Activated CD4-positive, alpha-beta T cell treated with anti-CD3 and anti-CD28 coated beads for 36 hours (primary cell): ENCODE results near the gene HPS3. TPM values are rescaled to one million over a fixed set of nuclear protein-coding genes. Genes with fewer than 3 reads are reported as not detected.
"Not testable (repeated sequence)": the region's sequence is repeated elsewhere in the genome, so short reads cannot be mapped to it uniquely, and the experiment has no call there.

Source experiments
- ATAC-seq: fragments of 200-7000 bp; cut with Tn5 transposase; one replicate; pipeline ENCODE4 v1.10.0; 2021; ENCODE audit warnings: mild to moderate bottlenecking, moderate library complexity
- CTCF ChIA-PET: fragments of 350-600 bp; sonication (Branson Sonifier 250); formaldehyde crosslinking; loops from one replicate; lab custom pipeline; 2021; ENCODE audit warnings: antibody characterized with exemption; lab: Charles Lee
- POLR2A ChIA-PET: fragments of 350-600 bp; sonication (Branson Sonifier 250); formaldehyde crosslinking; loops from one replicate; lab custom pipeline; 2021; ENCODE audit warnings: antibody characterized with exemption, inconsistent platforms; lab: Charles Lee
- DNase-seq: peaks from one replicate; pipeline ENCODE4 v3.0.0-alpha.2; 2020
- H3K27ac Mint-ChIP-seq: one replicate; pipeline ENCODE4 v1.8.0; 2021; ENCODE audit warnings: mixed read lengths
- H3K27me3 Mint-ChIP-seq: one replicate; pipeline ENCODE4 v1.8.0; 2021; ENCODE audit warnings: mixed read lengths
- H3K36me3 Mint-ChIP-seq: one replicate; pipeline ENCODE4 v1.8.0; 2021; ENCODE audit warnings: low read depth, mixed read lengths
- H3K4me1 Mint-ChIP-seq: one replicate; pipeline ENCODE4 v1.8.0; 2021; ENCODE audit warnings: mixed read lengths
- H3K4me3 Mint-ChIP-seq: one replicate; pipeline ENCODE4 v1.8.0; 2021; ENCODE audit warnings: mild to moderate bottlenecking, moderate library complexity, mixed read lengths
- H3K9me3 Mint-ChIP-seq: one replicate; pipeline ENCODE4 v1.8.0; 2021; ENCODE audit warnings: low read depth, mixed read lengths
- intact Hi-C, 2 experiments: fragments of 100-400 bp; cut with DNase I in 1 of 2; cut with micrococcal nuclease in 1 of 2; formaldehyde crosslinking; loops; one replicate each; pipeline versions ENCODE4 v1.14.2 to v1.15.1; 2022 to 2024; cut with DNase I, micrococcal nuclease
- total RNA-seq, 2 experiments: library from RNA; stranded (reverse); gene quantifications; one replicate each; pipeline ENCODE4 v1.2.3, GENCODE V29; 2021

The HPS3 gene
- total RNA-seq, 2 experiments from 2014 or later: 18.0 to 20.2 TPM

DNA sequence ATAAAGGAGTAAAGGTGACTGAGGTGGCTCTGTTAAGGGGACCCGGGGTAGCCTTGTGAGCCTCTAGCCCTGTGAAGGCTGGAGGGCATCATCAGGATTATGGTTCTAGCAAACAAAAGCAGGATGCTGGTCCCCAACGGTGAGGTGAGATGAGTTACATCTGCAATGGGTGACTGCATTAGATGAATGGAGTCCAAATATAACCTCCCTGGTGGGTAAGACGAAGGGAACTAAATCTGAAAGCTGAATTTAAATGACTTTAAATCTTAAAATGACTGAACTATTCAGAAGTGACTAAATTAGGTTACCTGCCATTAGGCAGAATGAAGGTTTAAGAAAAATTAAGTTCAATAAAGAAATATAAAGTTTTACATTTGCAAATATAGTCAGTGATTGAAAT lies 38.5 kb upstream of the HPS3 start:
- intact Hi-C loops: no loop called here
- CTCF ChIA-PET: interaction anchor here (1.3 kb wide), 1 partner anchor 28 kb away, joined by 3 read pairs; no protein-coding TSS in a partner anchor

DNA sequence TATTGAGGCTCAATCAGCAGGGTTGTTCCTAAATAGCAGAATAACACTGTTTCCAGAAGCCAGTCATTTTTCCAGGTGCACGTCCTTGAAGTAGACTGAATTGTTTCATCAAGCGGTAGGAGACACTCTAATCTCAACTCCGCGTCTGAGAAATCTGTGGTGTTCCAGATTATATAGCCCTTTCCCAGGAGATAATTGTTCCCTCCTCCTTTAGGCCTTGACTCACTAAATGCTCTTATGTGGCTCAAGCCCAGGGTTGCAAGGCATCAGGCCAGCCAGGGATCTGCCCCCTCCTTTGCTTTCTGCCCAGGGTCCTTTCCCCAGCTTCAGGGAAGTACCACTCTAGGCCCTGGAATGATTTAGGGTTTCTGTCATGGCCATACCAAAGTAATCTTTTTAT lies 37.5 kb upstream of the HPS3 start:
- ATAC-seq (no peak), DNase-seq (no peak)
- intact Hi-C loops: no loop called here
- POLR2A ChIA-PET: interaction anchor here (0.7 kb wide), 1 partner anchor 43 kb away, joined by 7 read pairs; no protein-coding TSS in a partner anchor
- H3K27me3 Mint-ChIP-seq: no peaks in the 10 kb centered on the region
- no peak overlapping the region for H3K4me3 Mint-ChIP-seq
- no peaks in the 10 kb centered on the region for H3K9me3 Mint-ChIP-seq
- H3K27ac Mint-ChIP-seq: no peak overlapping the region
- CTCF ChIA-PET: no interaction called here
- H3K36me3 Mint-ChIP-seq: no peaks in the 10 kb centered on the region
- H3K4me1 Mint-ChIP-seq: no peaks in the 10 kb centered on the region

More for the DNA sequence above, 38.5 kb upstream of the HPS3 start:
- ATAC-seq: no peak
- H3K36me3 Mint-ChIP-seq: peaks cover 1% of the 10 kb centered on the region
- no peak for DNase-seq
- no peak overlapping the region for H3K27ac Mint-ChIP-seq
- POLR2A ChIA-PET: no interaction called here
- no peaks in the 10 kb centered on the region for H3K27me3 Mint-ChIP-seq
- H3K4me1 Mint-ChIP-seq: peaks cover 4% of the 10 kb centered on the region
- no peak overlapping the region for H3K4me3 Mint-ChIP-seq
- H3K9me3 Mint-ChIP-seq: peaks cover 2% of the 10 kb centered on the region

DNA sequence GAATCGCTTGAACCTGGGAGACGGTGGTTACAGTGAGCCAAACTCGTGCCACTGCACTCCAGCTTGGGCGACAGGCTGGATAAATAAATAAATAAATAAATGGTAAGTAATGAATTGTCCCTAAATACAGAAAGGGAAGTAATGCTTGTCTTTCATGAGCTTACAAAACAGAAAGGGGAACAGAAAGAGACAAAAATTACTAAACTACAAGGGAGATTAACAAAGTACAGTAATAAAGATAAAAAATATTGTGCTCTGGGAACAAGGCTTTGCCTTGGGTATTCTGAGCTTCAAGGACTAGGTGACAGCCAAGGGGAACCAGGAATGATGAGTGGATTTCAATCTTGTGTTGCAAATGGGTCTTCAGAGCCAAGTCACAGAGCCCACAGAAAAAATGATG lies 34.0 kb upstream of the HPS3 start:
- Mint-ChIP-seq H3K4me3 (no peak overlapping the region), H3K36me3 (no peaks in the 10 kb centered on the region), H3K27ac (no peak overlapping the region), H3K27me3 (peaks cover 2% of the 10 kb centered on the region), H3K9me3 (no peaks in the 10 kb centered on the region), H3K4me1 (no peaks in the 10 kb centered on the region)
- CTCF ChIA-PET: no interaction called here
- ATAC-seq (no peak), DNase-seq (no peak)
- POLR2A ChIA-PET: no interaction called here
- intact Hi-C loops: no loop called here

DNA sequence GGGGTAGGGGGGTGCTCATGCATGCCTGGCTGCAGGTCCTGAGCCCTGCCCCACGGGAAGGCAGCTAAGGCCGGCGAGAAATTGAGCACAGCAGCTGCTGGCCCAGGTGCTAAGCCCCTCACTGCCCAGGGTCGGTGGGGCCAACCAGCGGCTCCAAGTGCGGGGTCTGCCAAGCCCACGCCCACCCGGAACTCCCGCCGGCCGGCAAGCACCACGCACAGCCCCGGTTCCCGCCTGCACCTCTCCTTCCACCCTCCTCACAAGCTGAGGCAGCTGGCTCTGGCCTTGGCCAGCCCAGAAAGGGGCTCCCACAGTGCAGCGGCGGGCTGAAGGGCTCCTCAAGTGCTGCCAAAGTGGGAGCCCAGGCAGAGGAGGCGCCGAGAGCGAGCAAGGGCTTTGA lies 31.5 kb upstream of the HPS3 start:
- CTCF ChIA-PET, H3K9me3 Mint-ChIP-seq, H3K4me3 Mint-ChIP-seq, H3K4me1 Mint-ChIP-seq, H3K27me3 Mint-ChIP-seq, H3K36me3 Mint-ChIP-seq, H3K27ac Mint-ChIP-seq, POLR2A ChIA-PET, DNase-seq, intact Hi-C loops, ATAC-seq: not testable (repeated sequence)

DNA sequence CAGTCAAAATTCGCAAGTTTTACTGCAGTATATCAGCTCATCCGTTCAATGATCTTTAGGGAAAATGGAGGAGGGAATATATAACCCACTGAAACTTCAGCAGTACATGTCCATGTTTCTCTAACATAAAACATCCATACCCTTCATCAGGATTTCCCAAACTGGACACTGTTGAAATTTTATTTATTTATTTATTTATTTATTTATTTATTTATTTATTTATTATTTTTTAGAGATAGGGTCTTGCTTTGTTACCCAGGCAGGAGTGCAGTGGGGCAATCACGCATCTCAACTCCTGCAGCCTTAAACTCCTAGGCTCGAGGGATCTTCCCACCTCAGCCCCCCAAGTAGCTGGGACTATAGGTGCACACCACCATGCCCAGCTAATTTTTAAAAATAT lies 28.3 kb upstream of the HPS3 start:
- CTCF ChIA-PET: interaction anchor here (0.6 to 1.5 kb wide), 4 partner anchors 12 to 167 kb away, joined by 3 to 6 read pairs (median 4); no protein-coding TSS in a partner anchor
- Mint-ChIP-seq H3K4me1 (no peaks in the 10 kb centered on the region), H3K27me3 (peaks cover 6% of the 10 kb centered on the region), H3K36me3 (no peaks in the 10 kb centered on the region), H3K4me3 (no peak overlapping the region), H3K9me3 (peaks cover 4% of the 10 kb centered on the region), H3K27ac (no peak overlapping the region)
- ATAC-seq: no peak
- intact Hi-C loops: no loop called here
- POLR2A ChIA-PET: no interaction called here
- DNase-seq: no peak

DNA sequence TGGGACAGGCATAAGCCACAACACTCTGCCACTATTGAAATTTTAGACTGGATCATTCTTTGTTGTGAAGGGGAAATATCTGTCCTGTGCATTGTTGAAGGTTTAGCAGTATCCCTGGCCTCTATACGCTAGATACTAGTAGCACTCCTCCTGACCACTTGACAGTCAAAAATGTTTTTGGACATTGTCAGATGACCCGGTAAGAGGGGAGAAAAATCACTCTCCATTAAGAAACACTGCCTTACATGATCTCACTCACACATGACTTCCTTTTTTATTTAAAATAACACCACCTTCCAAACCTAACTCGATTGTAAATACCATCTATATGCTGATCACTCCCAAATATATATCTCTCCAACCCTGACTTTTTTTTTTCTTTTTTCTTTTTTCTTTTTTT lies 27.8 kb upstream of the HPS3 start:
- H3K27me3 Mint-ChIP-seq: peaks cover 6% of the 10 kb centered on the region
- peaks cover 8% of the 10 kb centered on the region for H3K9me3 Mint-ChIP-seq
- ChIA-PET CTCF (interaction anchor here (0.6 to 1.5 kb wide), 4 partner anchors 11 to 167 kb away, joined by 3 to 6 read pairs (median 4); no protein-coding TSS in a partner anchor), POLR2A (no interaction called here)
- H3K36me3 Mint-ChIP-seq: no peaks in the 10 kb centered on the region
- H3K4me1 Mint-ChIP-seq: no peaks in the 10 kb centered on the region
- no peak overlapping the region for H3K4me3 Mint-ChIP-seq
- ATAC-seq (no peak), DNase-seq (no peak)
- intact Hi-C loops: no loop called here
- no peak overlapping the region for H3K27ac Mint-ChIP-seq

DNA sequence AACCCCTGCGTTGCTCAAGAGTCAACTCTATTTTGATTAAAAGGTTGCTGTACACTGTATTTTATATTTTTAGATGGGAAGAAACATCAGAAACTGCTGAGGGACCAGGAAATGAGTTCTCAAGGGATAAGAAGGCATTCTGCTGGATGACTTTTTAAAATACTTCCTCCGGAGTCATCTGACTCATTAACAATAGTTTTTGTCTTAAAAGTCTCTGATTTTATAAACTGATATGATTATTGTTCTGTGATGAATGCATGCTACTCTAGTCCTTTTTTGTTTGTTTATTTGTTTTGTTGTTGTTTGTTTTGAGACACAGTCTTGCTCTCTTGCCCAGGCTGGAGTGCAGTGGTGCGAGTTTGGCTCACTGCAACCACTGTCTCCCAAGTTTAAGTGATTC lies 25.0 kb upstream of the HPS3 start:
- CTCF ChIA-PET: no interaction called here
- H3K27ac Mint-ChIP-seq: no peak overlapping the region
- H3K4me1 Mint-ChIP-seq: no peaks in the 10 kb centered on the region
- peaks cover 8% of the 10 kb centered on the region for H3K9me3 Mint-ChIP-seq
- peaks cover 8% of the 10 kb centered on the region for H3K27me3 Mint-ChIP-seq
- H3K36me3 Mint-ChIP-seq: no peaks in the 10 kb centered on the region
- POLR2A ChIA-PET: no interaction called here
- ATAC-seq: no peak
- intact Hi-C loops: no loop called here
- no peak overlapping the region for H3K4me3 Mint-ChIP-seq
- no peak for DNase-seq

DNA sequence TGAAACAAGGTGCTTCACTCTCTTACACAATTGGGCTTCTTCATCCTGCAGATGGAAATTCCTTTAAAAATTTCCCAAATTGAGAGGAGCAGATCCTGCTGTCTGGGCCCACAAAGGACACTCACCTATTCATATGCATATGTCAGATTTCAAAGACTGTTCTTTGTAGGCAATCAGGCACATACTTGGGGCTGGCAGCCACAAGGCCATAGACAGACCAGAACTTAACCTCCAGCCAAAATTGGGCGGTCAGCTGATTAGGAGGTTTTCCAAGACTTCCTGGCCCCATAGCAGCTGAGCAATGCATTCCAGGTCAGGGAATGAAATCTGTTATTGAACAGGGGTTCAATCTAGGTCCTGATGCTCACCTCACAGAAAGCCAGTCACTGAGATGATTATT lies 15.0 kb upstream of the HPS3 start:
- Mint-ChIP-seq H3K4me3 (no peak overlapping the region), H3K9me3 (no peaks in the 10 kb centered on the region), H3K27me3 (no peaks in the 10 kb centered on the region), H3K27ac (no peak overlapping the region), H3K4me1 (no peaks in the 10 kb centered on the region), H3K36me3 (no peaks in the 10 kb centered on the region)
- CTCF ChIA-PET: interaction anchor here (0.6 kb wide), 1 partner anchor 9 kb away, joined by 3 read pairs; no protein-coding TSS in a partner anchor
- ATAC-seq (no peak), DNase-seq (no peak)
- intact Hi-C loops: no loop called here
- POLR2A ChIA-PET: no interaction called here

DNA sequence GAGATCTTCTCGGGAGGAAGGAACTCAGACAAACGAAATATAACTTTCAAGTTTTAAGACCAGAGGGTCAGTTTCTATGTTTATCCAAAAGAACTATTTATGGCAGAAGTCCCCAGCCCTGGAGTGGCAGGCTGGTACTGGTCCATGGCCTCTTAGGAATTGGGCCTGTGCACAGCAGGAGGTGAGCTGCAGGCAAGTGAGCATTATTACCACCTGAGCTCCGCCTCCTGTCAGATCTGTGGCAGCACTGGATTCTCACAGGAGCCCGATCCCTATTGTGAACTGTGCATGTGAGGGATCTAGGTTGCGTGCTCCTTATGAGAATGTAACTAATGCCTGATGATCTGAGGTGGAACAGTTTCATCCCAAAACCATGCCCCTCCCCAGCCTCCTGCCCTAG lies 14.3 kb upstream of the HPS3 start:
- no peak for DNase-seq

DNA sequence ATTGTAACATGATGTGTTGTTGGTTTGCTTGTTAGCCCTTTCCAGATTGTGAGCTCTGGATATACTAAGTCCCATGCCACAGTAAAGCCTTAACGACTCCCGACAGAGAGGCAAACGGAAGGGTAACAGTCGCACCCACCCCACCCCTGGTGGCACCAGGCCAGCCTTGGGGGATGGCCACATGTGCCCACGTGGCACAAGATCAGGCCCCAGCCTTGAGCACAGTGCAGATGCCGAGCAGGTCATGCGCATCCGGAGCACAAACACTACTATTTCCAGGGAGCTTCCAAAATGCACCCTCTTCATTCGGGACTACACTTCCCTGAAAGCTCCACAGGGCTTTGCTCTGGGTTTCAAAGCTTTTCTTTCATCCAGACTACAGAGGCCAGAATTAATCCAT lies 10.7 kb upstream of the HPS3 start:
- intact Hi-C loops: no loop called here
- H3K4me3 Mint-ChIP-seq: no peak overlapping the region
- no peak overlapping the region for H3K27ac Mint-ChIP-seq
- no peaks in the 10 kb centered on the region for H3K9me3 Mint-ChIP-seq
- CTCF ChIA-PET: interaction anchor here (0.7 to 5.4 kb wide), 5 partner anchors 8 to 163 kb away, joined by 3 to 104 read pairs (median 9); no protein-coding TSS in a partner anchor
- ATAC-seq (no peak), DNase-seq (no peak)
- no peaks in the 10 kb centered on the region for H3K27me3 Mint-ChIP-seq
- no peaks in the 10 kb centered on the region for H3K4me1 Mint-ChIP-seq
- no peaks in the 10 kb centered on the region for H3K36me3 Mint-ChIP-seq
- POLR2A ChIA-PET: no interaction called here

More for the DNA sequence above, 14.3 kb upstream of the HPS3 start:
- intact Hi-C loops: no loop called here
- no peak overlapping the region for H3K4me3 Mint-ChIP-seq
- H3K4me1 Mint-ChIP-seq: no peaks in the 10 kb centered on the region
- H3K27me3 Mint-ChIP-seq: no peaks in the 10 kb centered on the region
- ChIA-PET POLR2A (no interaction called here), CTCF (interaction anchor here (0.6 kb wide), 1 partner anchor 9 kb away, joined by 3 read pairs; no protein-coding TSS in a partner anchor)
- no peak overlapping the region for H3K27ac Mint-ChIP-seq
- no peak for ATAC-seq
- no peaks in the 10 kb centered on the region for H3K9me3 Mint-ChIP-seq
- H3K36me3 Mint-ChIP-seq: no peaks in the 10 kb centered on the region

DNA sequence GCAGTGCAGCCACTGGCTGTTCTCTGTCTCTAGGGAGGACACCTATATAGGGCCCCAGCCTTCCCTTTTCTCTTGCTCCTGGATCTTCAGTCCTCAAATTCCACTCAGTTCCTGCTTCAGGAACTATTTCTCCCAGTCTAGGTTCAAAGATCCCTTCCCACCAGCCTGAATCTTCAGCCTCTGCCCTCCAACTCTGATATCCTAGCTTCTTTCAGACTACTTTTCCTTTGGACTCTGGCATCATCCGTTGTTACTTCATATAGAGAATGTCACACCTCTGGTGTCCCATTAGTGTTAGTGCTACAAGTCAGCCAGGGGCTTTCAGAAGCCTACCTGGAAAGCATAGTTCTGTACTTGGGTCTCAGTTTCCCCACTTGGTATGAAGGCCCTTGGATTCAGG lies 10.0 kb upstream of the HPS3 start:
- POLR2A ChIA-PET: no interaction called here
- ATAC-seq: no peak
- intact Hi-C loops: no loop called here
- no peaks in the 10 kb centered on the region for H3K36me3 Mint-ChIP-seq
- DNase-seq: no peak
- H3K27me3 Mint-ChIP-seq: no peaks in the 10 kb centered on the region
- no peak overlapping the region for H3K4me3 Mint-ChIP-seq
- CTCF ChIA-PET: interaction anchor here (0.6 to 5.4 kb wide), 12 partner anchors 29 to 166 kb away, joined by 3 to 104 read pairs (median 4); no protein-coding TSS in a partner anchor
- no peaks in the 10 kb centered on the region for H3K9me3 Mint-ChIP-seq
- H3K27ac Mint-ChIP-seq: no peak overlapping the region
- H3K4me1 Mint-ChIP-seq: no peaks in the 10 kb centered on the region
